Measurements from ENCODE around the gene PLA2G12B.
"Not testable (repeated sequence)": the region's sequence is repeated elsewhere in the genome, so short reads cannot be mapped to it uniquely, and the experiment has no call there.

PLA2G12B gene, protein sequence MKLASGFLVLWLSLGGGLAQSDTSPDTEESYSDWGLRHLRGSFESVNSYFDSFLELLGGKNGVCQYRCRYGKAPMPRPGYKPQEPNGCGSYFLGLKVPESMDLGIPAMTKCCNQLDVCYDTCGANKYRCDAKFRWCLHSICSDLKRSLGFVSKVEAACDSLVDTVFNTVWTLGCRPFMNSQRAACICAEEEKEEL

DNA sequence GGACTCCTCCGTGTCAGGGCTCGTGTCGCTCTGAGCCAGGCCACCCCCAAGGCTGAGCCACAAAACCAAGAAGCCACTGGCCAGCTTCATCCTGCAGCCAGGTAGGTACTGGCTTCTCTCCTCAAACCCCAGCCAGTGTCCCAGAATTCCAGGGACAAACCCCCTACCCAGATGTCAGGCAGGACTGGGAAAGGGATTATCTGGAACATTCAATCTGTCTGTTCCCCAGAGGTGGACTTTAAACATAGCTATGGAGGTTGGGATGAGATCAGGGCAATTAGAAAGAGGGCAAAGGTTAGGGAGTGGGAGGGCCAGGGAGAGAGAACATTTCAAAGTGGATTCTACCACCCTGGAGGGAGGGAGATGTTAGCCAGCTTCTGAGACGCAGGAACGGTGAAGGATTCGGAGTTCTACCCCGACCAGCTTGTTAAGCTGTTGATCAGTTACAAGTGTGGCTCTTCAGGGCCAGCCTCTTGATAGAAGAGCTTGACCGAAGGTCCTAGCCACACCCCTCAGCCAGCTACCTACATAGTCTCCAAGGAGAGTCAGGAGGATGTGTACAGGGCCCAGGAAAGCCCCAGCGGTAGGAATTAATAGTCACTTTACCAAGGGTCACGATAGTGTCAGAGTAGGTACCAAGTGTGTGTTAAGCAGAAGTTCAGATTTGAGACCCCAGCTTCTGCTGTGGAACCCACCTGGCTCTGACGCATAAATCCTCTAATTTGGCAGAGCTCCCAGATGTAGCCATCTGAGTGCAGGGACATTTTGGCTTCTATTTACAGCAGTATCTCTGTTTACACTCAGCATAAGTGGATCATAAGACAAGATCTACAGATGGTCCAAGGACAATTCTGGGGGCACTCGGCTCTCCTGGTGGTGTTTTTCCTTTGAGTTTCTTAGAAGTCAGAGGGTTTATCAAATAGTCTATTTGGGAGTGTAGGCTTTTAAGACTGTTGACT, at the start of gene PLA2G12B:
PLA2G12B (minus strand) TSS at position 211 of the 959 bp plus-strand sequence; CDS start at position 90, 121 bp downstream.
- ATAC-seq (ENCODE audit: low read depth) = no peak
- DNase-seq (ENCODE audit: low spot score) = no peak

DNA sequence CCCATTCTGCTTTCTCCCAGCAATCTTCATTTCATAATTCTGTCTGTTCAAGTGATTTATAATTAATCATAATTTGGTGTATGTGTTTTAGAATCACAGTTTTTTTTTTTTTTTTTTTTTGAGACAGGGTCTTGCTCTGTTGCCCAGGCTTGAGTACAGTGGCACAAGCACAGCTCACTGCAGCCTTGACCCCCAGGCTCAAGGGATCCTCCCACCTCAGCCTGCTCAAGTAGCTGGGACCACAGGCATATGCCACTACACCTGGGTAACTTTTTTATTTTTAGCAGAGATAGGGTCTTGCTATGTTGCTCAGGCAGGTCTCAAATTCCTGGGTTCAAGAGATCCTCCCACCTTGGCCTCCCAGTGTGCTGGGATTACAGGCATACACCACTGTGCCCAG, 49.2 kb upstream of the PLA2G12B start:
- peaks cover 57% of the 10 kb centered on the region for H3K36me3 ChIP-seq (ENCODE audit: low read depth)
- H3K9me3 ChIP-seq (ENCODE audit: severe bottlenecking) = no peaks in the 10 kb centered on the region
- H3K4me3 ChIP-seq (ENCODE audit: severe bottlenecking) = no peak overlapping the region
- H3K27me3 ChIP-seq (ENCODE audit: insufficient read depth, poor library complexity, severe bottlenecking) = no peaks in the 10 kb centered on the region
- H3K4me1 ChIP-seq (ENCODE audit: insufficient read depth, poor library complexity, severe bottlenecking) = no peaks in the 10 kb centered on the region
- DNase-seq (ENCODE audit: low spot score) (no peak), ATAC-seq (ENCODE audit: low read depth) (no peak)
- no peak overlapping the region for H3K27ac ChIP-seq (ENCODE audit: poor library complexity, severe bottlenecking)
- TF ChIP-seq, protein P1, sequence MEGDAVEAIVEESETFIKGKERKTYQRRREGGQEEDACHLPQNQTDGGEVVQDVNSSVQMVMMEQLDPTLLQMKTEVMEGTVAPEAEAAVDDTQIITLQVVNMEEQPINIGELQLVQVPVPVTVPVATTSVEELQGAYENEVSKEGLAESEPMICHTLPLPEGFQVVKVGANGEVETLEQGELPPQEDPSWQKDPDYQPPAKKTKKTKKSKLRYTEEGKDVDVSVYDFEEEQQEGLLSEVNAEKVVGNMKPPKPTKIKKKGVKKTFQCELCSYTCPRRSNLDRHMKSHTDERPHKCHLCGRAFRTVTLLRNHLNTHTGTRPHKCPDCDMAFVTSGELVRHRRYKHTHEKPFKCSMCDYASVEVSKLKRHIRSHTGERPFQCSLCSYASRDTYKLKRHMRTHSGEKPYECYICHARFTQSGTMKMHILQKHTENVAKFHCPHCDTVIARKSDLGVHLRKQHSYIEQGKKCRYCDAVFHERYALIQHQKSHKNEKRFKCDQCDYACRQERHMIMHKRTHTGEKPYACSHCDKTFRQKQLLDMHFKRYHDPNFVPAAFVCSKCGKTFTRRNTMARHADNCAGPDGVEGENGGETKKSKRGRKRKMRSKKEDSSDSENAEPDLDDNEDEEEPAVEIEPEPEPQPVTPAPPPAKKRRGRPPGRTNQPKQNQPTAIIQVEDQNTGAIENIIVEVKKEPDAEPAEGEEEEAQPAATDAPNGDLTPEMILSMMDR (IDR thresholded peaks at IDR 0.05; ENCODE audit: poor library complexity, severe bottlenecking) = no peak

More for the DNA sequence above, at the start of gene PLA2G12B:
- Histone ChIP-seq H3K9me3 (ENCODE audit: severe bottlenecking) (no peaks in the 10 kb centered on the region), H3K27ac (ENCODE audit: poor library complexity, severe bottlenecking) (no peak within 1 kb of the TSS), H3K27me3 (ENCODE audit: insufficient read depth, poor library complexity, severe bottlenecking) (no peaks in the 10 kb centered on the region), H3K4me3 (ENCODE audit: severe bottlenecking) (no peak within 1 kb of the TSS), H3K4me1 (ENCODE audit: insufficient read depth, poor library complexity, severe bottlenecking) (no peaks in the 10 kb centered on the region), H3K36me3 (ENCODE audit: low read depth) (no peaks in the 10 kb centered on the region)
- TF ChIP-seq, protein P1 (IDR thresholded peaks at IDR 0.05; ENCODE audit: poor library complexity, severe bottlenecking) = no peak

DNA sequence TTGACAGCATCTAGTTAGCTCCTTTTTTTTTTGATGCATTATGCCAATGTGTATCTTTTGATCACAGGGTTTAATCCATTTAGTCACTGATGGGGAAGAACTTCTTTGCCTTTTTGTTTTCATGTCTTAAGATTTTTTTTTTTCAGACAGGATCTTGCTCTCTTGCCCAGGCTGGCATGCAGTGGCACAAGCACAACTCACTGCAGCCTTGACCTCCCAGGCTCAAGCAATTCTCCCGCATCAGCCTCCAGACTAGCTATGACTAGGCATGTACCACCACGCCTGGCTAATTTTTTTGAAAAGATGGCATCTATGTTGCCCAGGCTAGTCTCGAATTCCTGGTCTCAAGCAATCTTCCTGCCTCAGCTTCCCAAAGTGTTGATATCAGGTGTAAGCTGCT, 46.4 kb upstream of the PLA2G12B start:
- Histone ChIP-seq H3K36me3 (ENCODE audit: low read depth) (peaks cover 40% of the 10 kb centered on the region), H3K4me3 (ENCODE audit: severe bottlenecking) (no peak overlapping the region), H3K9me3 (ENCODE audit: severe bottlenecking) (no peaks in the 10 kb centered on the region), H3K27ac (ENCODE audit: poor library complexity, severe bottlenecking) (no peak overlapping the region), H3K4me1 (ENCODE audit: insufficient read depth, poor library complexity, severe bottlenecking) (no peaks in the 10 kb centered on the region), H3K27me3 (ENCODE audit: insufficient read depth, poor library complexity, severe bottlenecking) (no peaks in the 10 kb centered on the region)
- no peak for ATAC-seq (ENCODE audit: low read depth)
- TF ChIP-seq, protein P1 (IDR thresholded peaks at IDR 0.05; ENCODE audit: poor library complexity, severe bottlenecking) = no peak
- DNase-seq (ENCODE audit: low spot score) = no peak

DNA sequence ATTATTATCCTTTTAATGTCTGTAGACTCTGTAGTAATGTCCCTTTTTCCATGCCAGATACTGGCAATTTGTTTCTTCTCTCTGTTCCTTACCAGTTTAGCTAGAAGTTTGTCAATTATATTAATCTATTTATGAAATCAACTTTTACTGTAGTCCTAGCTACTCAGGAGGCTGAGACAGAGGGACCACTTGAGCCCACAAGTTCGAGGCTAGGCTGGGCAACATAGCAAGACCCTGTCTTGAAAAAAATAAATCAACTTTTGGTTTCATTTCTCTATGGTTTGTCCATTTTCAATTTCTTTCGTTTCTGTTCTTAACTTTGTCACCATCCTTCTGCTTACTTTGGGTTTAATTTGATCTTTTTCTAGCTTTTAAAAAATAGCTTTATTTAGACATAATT, 42.5 kb upstream of the PLA2G12B start:
- Histone ChIP-seq H3K27ac (ENCODE audit: poor library complexity, severe bottlenecking) (no peak overlapping the region), H3K4me3 (ENCODE audit: severe bottlenecking) (no peak overlapping the region), H3K36me3 (ENCODE audit: low read depth) (peaks cover 8% of the 10 kb centered on the region), H3K4me1 (ENCODE audit: insufficient read depth, poor library complexity, severe bottlenecking) (no peaks in the 10 kb centered on the region), H3K9me3 (ENCODE audit: severe bottlenecking) (no peaks in the 10 kb centered on the region), H3K27me3 (ENCODE audit: insufficient read depth, poor library complexity, severe bottlenecking) (no peaks in the 10 kb centered on the region)
- DNase-seq (ENCODE audit: low spot score) (no peak), ATAC-seq (ENCODE audit: low read depth) (no peak)
- TF ChIP-seq, protein P1 (IDR thresholded peaks at IDR 0.05; ENCODE audit: poor library complexity, severe bottlenecking) = no peak

DNA sequence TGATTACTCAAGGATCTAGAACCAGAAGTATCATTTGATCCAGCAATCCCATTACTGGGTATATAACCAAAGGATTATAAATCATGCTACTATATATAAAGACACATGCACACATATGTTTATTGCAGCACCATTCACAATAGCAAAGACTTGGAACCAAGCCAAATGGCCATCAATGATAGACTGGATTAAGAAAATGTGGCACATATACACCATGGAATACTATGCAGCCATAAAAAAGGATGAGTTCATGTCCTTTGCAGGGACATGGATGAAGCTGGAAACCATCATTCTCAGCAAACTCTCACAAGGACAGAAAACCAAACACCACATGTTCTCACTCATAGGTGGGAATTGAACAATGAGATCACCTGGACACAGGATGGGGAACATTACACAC, 40.9 kb upstream of the PLA2G12B start:
- ATAC-seq (ENCODE audit: low read depth); H3K36me3 ChIP-seq (ENCODE audit: low read depth); H3K27me3 ChIP-seq (ENCODE audit: insufficient read depth, poor library complexity, severe bottlenecking); H3K4me1 ChIP-seq (ENCODE audit: insufficient read depth, poor library complexity, severe bottlenecking); H3K27ac ChIP-seq (ENCODE audit: poor library complexity, severe bottlenecking); DNase-seq (ENCODE audit: low spot score); H3K4me3 ChIP-seq (ENCODE audit: severe bottlenecking); H3K9me3 ChIP-seq (ENCODE audit: severe bottlenecking): not testable (repeated sequence)

DNA sequence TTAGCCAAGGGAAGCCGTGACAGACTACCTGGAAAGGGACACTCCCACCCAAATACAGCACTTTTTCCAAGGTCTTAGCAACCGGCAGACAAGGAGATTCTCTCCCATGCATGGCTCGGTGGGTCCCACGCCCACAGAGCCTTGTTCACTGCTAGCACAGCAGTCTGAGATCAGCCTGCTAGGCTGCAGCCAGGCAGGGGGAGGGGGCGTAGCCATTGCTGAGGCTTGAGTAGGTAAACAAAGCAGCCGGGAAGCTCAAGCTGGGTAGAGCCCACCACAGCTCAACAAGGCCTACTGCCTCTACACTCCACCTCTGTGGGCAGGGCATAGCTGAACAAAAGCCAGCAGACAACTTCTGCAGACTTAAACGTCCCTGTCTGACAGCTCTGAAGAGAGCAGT, 35.2 kb upstream of the PLA2G12B start:
- not testable (repeated sequence) for H3K4me3 ChIP-seq (ENCODE audit: severe bottlenecking); H3K27ac ChIP-seq (ENCODE audit: poor library complexity, severe bottlenecking); DNase-seq (ENCODE audit: low spot score); H3K4me1 ChIP-seq (ENCODE audit: insufficient read depth, poor library complexity, severe bottlenecking); ATAC-seq (ENCODE audit: low read depth); H3K36me3 ChIP-seq (ENCODE audit: low read depth); H3K9me3 ChIP-seq (ENCODE audit: severe bottlenecking); H3K27me3 ChIP-seq (ENCODE audit: insufficient read depth, poor library complexity, severe bottlenecking)

DNA sequence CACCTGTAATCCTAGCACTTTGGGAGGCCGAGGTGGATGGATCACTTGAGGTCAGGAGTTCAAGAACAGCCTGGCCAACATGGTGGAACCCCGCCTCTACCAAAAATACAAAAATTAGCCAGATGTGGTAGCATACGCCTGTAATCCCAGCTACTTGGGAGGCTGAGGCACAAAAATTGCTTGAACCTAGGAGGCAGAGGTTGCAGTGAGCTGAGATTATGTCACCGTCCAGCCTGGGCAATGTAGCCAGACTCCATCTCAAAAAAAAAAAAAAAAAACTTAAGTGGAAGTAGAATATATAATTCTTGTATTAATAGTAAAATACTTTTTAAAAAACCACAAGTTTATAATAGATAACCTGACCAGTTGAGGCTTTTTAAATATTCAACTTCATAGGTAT, 30.0 kb upstream of the PLA2G12B start:
- H3K36me3 ChIP-seq (ENCODE audit: low read depth); ATAC-seq (ENCODE audit: low read depth); H3K4me3 ChIP-seq (ENCODE audit: severe bottlenecking); H3K9me3 ChIP-seq (ENCODE audit: severe bottlenecking); H3K27ac ChIP-seq (ENCODE audit: poor library complexity, severe bottlenecking); DNase-seq (ENCODE audit: low spot score); H3K27me3 ChIP-seq (ENCODE audit: insufficient read depth, poor library complexity, severe bottlenecking); H3K4me1 ChIP-seq (ENCODE audit: insufficient read depth, poor library complexity, severe bottlenecking): not testable (repeated sequence)
